ENCODE results near the gene RAB43. TPM values are rescaled to one million over a fixed set of nuclear protein-coding genes. Genes with fewer than 3 reads are reported as not detected.
A peak's percentile ranks its signal among the peaks of the same experiment; 100 is the strongest.

Gene RAB43
- total RNA-seq, 4 donors from 2014 or later, result 9.1 to 18.7 (median 11.3) TPM

DNA sequence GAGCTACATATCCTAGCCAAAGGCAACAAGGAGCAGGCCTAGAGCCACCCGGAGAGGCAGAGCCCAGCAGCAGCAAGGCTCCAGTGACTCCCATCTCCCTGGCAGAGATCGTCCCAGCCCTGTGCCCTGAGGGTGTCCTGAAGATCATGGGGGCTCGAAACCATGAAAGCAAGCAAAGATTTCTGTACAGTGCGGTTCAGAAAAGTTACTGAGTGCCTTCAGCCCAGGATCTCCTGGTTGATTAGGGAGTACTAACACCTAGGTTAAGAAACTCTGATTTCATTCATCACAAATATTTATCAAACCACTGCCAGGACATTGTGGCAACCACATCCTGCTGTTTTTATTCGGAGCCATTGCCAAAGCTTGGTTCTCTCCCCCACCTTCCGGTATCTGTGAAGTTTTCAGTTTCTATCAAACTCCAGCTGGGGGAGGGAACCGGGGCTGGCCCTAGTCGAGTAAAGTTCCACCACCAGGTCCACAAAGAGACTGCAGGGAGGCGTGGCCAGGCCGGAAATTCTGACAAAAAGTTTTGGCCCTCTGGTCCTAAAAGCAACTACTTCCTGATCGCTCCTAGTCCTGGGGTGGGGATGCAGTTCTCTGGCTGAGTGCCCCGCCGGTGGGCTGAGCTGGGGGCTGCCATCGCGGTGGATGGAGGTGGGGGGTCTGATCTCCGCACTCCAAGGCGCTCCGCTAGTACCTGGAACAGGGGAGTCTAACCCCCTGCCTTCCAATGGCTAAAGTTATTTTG is 1.2 kb downstream of the RAB43 start:
- TF ChIP-seq, protein P1, sequence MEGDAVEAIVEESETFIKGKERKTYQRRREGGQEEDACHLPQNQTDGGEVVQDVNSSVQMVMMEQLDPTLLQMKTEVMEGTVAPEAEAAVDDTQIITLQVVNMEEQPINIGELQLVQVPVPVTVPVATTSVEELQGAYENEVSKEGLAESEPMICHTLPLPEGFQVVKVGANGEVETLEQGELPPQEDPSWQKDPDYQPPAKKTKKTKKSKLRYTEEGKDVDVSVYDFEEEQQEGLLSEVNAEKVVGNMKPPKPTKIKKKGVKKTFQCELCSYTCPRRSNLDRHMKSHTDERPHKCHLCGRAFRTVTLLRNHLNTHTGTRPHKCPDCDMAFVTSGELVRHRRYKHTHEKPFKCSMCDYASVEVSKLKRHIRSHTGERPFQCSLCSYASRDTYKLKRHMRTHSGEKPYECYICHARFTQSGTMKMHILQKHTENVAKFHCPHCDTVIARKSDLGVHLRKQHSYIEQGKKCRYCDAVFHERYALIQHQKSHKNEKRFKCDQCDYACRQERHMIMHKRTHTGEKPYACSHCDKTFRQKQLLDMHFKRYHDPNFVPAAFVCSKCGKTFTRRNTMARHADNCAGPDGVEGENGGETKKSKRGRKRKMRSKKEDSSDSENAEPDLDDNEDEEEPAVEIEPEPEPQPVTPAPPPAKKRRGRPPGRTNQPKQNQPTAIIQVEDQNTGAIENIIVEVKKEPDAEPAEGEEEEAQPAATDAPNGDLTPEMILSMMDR (IDR thresholded peaks at IDR 0.05), result peak in 5 of 6 experiments; percentile 19 to 45 (median 40)
- peak; percentile 51 to 56 for TF ChIP-seq POLR2A (IDR thresholded peaks at IDR 0.05)
- Histone ChIP-seq H3K27me3 (no peaks in the 10 kb centered on the region), H3K36me3 (peaks cover 0 to 4% (median 0%) of the 10 kb centered on the region in 3 donors), H3K9me3 (no peaks in the 10 kb centered on the region), H3K4me1 (peaks cover 8 to 52% (median 13%) of the 10 kb centered on the region in 4 donors), H3K27ac (peak overlapping the region; percentile 85 to 98 (median 94)), H3K4me3 (peak overlapping the region; percentile 65 to 95 (median 89))
- DNase-seq, result peak; percentile 84 to 97 (median 95)

DNA sequence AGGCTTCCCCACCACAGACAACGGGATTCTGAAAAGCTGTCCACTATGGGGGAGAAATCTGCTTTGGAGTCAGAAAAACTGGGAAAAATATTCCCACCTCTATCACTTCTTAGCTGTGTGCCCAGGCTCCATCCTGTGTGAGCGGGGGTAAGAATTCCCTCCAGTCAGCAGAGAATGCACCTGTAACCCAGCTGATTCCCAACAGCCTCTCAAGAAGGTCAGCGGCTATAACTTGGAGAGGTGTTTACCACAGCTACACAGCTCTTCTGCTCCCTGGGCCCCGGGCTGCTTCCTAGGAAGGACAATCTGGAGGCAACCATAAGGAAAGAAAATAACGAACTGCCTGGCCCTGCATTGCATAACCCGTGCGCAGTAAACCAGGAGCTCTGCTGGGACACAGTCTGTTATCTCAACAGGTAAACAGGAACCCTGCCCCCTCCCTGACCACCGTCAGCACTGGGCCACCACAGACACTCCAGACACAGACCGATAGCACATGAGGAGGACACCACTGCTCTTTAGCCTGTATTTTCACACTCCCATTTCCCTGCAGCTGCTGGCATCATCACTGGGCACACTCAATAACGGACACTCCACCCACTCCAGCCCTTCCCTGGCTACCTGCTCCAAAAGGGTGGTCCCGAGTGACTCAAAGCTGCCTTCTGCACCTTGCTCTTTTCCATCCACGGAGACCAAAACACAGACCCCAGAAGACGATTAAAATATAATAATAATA is 2.1 kb downstream of the RAB43 start:
- Histone ChIP-seq H3K27ac (peak overlapping the region; percentile 85 to 98 (median 94)), H3K27me3 (no peaks in the 10 kb centered on the region), H3K4me1 (peaks cover 8 to 52% (median 13%) of the 10 kb centered on the region in 4 donors), H3K9me3 (no peaks in the 10 kb centered on the region), H3K4me3 (peak overlapping the region; percentile 65 to 95 (median 89)), H3K36me3 (peaks cover 0 to 4% (median 0%) of the 10 kb centered on the region in 3 donors)
- DNase-seq, result peak; percentile 44 to 82 (median 73)
- TF ChIP-seq POLR2A (IDR thresholded peaks at IDR 0.05), result no peak
- TF ChIP-seq, protein P1 (IDR thresholded peaks at IDR 0.05), result no peak

DNA sequence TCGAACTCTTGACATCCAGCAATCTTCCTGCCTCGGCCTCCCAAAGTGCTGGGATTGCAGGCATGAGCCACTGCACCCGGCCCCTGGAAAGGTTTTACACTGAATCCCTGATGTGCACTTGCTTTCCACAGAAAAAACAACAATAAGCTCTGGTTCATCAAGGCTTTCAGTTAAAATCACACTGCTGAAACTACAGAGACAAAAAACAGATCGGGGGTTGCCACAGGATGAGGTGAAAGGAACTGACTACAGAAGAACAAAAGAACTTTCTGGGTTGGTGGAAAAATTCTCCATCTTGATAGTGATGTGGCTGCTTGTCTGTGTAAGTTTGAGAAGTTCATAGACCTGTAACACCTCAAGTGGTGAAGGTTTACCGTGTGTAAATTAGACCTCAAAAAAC is 2.9 kb downstream of the RAB43 start:
- H3K36me3 ChIP-seq, result peaks cover 0 to 4% (median 0%) of the 10 kb centered on the region in 3 donors
- H3K4me1 ChIP-seq, result peaks cover 8 to 52% (median 13%) of the 10 kb centered on the region in 4 donors
- H3K4me3 ChIP-seq, result peak overlapping the region; percentile 65 to 95 (median 89)
- no peaks in the 10 kb centered on the region for H3K27me3 ChIP-seq
- TF ChIP-seq POLR2A (IDR thresholded peaks at IDR 0.05), result no peak
- TF ChIP-seq, protein P1 (IDR thresholded peaks at IDR 0.05), result no peak
- no peak for DNase-seq
- no peaks in the 10 kb centered on the region for H3K9me3 ChIP-seq
- H3K27ac ChIP-seq, result peak overlapping the region; percentile 85 to 98 (median 94)

DNA sequence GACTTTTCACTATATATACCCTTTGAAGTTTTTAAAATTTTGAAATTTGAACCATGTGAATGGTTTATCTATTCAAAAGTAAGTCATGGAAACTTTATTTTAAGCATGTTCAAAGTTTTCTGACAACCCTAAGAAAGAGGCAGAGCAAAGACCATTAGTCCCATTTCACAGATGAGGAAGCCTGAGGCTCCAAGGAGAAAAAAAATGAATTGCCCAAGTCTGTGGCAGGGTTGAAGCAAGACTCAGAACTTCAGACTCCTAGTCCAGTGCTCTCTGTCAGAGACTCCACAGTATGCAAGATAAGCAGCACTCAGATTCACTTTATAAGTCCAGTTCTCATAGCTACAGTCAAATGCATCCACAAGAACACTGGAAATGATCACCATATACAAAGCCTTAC is 4.5 kb downstream of the RAB43 start:
- peaks cover 2 to 39% (median 10%) of the 10 kb centered on the region in 4 donors for H3K4me1 ChIP-seq
- H3K27me3 ChIP-seq, result no peaks in the 10 kb centered on the region
- no peak overlapping the region for H3K4me3 ChIP-seq
- TF ChIP-seq POLR2A (IDR thresholded peaks at IDR 0.05), result no peak
- TF ChIP-seq, protein P1 (IDR thresholded peaks at IDR 0.05), result no peak
- H3K27ac ChIP-seq, result peak overlapping the region in 1 of 4 donors; percentile 3
- H3K9me3 ChIP-seq, result no peaks in the 10 kb centered on the region
- peaks cover 0 to 4% (median 0%) of the 10 kb centered on the region in 3 donors for H3K36me3 ChIP-seq
- DNase-seq, result no peak

DNA sequence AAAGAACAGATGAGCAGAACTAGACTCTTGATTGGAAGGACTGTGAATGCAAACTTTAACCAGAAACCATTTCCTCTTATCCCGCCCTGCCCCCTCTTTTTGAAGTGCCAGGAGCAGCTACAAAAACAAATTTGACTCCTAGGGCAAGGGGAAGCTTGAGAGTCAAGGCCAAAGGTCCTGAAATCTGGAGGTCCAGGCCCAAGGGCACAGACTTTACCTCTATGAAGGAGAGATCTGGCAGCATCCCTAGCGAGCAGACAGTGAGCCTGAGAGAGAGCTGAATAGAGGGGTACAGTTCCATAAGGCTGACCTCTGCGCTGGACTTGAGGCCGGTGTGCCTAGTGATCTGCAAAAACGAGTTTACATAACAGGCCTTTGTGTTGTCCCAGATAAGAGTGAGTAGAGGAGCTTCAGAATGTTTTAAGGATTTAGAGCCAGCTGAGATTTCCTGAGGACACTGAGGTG is 5.1 kb downstream of the RAB43 start:
- Histone ChIP-seq H3K27ac (peak overlapping the region in 2 of 4 donors; percentile 39 to 49), H3K36me3 (peaks cover 0 to 4% (median 0%) of the 10 kb centered on the region in 3 donors), H3K4me3 (no peak overlapping the region), H3K27me3 (no peaks in the 10 kb centered on the region), H3K4me1 (peaks cover 0 to 38% (median 10%) of the 10 kb centered on the region in 4 donors), H3K9me3 (no peaks in the 10 kb centered on the region)
- no peak for DNase-seq
- TF ChIP-seq POLR2A (IDR thresholded peaks at IDR 0.05), result no peak
- TF ChIP-seq, protein P1 (IDR thresholded peaks at IDR 0.05), result no peak
